ENCODE measurements around the gene TSC22D3.

Gene TSC22D3

DNA sequence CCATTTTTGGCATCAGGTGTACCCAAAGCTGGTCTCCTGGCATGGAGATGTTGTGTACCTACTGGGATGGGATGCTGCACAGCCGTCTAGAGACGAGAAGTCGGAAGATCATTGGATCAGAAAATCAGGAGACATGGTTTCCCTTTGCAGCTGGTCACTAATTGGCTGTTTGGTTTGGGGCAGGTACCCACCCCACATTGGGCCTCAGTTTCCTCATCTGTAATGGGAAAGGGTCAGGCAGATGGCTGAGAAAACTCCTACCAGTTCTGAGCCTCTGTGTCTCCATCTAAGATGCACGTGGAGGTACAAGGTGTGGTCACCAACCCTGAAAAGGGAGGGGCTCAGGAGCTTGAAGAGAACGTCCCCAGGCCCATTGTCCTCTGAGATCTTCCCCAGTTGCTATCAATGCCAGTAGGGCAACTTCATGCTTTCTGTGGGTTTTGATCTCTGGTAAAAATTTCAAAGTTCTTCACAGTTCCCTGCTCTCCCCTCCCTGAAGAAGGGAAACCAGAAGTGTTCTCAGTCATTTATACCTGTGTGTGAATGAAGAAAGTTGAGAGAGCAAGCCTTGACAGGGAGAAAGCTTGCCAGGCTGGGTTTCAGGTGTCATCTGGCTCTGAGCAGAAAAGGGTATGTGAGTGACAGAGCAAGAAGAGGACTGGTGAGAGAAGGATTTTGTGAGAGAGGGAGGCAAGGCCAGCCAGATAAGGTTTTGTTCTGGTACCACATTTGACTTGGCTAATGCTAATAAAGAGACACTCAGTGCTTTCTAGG lies 15.1 kb downstream of the TSC22D3 start:
- no peak for DNase-seq

DNA sequence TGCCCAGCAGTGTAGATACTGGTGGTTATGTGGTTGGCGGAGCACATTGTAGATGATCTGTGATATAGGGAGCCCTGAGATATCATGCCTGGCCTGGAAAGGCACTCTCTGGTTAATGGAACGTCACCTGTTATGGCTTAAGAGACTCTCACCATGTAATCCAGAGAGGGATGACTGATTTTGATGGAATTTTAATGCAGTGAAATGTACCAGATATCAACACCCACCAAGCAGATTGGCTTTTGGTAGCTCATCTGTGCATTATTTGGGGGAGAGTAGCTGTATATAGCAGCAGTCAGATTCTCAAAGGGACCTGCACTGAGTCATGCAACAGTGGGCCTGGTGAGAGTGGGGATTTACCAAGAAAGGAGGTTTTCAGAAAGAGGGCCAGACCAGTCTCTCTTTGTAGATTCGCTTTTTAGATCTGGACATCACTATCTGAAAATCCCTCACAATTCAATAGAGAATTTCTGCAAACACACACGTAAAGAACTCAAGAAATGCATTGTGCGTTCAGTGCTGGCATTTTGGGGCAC lies 17.3 kb downstream of the TSC22D3 start:
- DNase-seq = no peak

DNA sequence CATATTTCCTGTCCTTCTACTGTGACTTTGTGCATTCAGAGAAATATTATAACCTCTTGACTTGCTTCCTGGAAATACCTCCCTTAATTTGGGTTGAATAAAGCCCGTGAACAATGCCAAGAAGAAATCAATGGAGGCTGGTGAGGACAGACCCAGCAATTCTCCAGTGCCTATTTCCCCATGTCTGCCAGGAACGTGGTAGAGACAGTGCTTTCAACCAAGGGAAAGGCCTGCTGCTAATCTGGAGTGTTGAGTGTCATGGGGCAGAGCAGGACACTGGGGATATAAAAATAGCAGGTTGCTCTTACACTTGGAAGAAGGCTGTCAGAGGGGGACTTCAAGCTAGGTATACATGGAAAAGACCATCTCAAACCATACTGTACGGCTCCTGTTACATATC lies 19.9 kb downstream of the TSC22D3 start:
- DNase-seq = no peak

DNA sequence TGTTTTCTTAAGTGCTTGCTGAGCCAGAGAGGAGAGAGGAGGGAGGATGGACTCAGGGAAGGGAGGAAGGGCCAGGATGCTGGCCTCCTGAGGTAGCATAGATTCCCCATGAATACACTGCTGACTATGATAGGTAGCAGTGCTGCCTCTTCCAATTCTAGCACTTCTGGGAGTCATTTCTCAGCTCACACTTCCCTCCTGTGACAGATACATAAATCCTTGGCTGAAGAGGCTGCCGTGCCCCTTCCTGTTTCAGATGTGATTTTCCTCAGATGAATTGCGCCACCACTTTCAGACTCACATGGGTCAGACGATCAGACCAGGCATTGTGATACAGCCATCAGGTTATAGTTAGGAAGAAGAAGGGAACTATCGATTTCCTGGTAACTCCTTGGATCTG lies 22.4 kb downstream of the TSC22D3 start:
- no peak for DNase-seq

DNA sequence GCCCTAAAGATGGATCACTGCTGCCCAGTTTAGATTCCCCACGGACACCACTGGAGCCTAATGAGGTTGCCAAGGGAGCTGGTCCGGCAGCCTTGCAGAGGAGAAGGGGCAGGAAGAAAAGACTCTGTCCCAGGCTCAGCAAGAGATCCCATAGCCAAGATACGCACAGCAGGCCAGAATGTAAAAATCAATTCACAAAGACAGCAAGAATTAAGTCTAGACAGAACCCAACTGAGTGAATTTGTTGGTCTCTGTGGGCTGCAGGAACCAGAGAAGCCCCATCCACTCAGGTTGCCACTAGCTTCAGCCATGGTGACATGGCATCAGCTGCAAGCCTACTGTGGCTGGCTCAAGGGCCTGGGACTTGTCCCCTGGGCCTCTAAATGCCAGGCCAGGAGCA lies 22.9 kb downstream of the TSC22D3 start:
- DNase-seq = no peak

DNA sequence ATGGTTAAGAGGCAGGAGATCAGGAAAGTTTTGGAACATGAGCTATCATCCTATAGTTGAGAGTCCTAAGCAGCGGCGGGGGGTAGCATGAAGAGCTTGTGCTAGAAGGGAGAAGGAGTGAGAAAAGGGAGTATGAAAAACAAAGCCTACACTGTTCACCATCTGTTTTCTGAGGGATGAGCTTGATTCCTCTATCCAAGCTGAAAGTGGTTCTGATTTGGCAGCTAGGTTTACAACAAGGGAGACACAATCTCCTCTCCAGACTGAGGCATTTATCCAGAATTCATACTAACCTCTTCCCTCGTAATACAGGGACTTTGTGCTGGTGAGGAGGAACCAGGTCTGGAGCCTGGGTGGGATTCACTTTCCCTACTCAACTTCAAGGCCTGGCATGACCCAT lies 23.5 kb downstream of the TSC22D3 start:
- no peak for DNase-seq

DNA sequence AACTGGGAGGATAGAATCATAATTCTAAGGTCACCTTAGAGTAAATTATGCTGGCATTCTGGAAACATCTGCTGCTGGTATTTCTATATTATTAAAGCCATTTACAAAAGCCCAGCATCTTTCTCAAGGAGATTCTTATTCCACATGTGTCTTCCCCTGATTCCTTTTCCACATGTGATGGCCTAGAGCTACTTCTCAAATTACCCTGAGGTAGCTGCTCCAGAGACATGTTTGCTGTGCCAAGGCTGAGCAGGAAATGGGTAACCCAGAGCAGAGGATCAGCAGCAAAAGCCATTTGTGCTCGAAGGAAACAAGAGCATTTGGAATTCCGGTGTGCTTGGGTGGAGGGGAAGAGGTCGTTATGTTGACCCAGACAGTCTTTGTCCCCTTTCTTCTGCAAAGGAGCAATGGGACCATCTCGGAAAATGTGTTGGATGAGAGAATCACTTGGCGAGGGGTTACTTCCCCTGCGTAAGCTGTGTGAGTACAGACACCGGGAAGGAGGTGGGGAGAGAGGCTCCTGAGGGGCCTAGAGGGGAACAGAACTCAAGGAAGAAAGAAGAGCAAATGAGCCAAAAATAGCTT lies 24.6 kb downstream of the TSC22D3 start:
- no peak for DNase-seq

DNA sequence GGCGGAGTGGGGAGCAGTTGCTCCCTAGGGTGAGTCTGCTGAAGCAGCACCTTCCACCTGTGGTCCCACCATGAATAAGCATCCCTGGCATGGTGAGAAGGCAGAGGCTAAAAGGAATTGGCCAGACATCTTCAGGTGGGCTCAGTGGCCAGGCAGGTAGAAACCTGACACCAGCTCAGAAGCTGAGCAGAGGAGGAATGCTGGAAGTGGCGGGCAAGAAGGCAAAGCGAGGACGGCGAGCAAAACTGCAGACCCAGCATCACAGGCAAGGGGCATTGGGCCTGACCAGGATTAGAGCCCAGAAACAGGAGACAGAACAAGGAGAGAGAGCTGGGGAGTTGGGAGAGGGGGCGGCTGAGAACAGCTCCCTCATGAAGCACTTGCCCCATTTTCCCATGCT lies 25.3 kb downstream of the TSC22D3 start:
- DNase-seq = no peak

DNA sequence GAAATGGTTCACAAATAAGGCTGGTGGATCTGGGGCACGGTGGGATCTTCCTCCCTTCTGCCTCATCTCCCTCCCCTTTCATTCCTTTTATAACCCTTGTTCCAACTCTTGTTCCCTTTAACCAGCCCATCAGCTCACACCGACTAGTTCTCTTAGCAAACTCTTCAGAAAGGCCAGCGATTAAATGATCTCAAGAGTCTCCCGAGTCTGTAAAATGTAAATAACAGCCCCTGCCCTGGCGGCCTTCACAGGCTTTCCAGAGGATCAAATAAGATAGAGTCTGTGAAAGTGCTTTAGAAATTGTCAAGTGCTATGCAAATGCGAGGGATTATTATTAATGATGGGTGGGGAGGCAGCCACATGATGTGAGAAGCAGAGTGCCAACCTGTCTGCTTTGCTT lies 27.1 kb downstream of the TSC22D3 start:
- DNase-seq = no peak

DNA sequence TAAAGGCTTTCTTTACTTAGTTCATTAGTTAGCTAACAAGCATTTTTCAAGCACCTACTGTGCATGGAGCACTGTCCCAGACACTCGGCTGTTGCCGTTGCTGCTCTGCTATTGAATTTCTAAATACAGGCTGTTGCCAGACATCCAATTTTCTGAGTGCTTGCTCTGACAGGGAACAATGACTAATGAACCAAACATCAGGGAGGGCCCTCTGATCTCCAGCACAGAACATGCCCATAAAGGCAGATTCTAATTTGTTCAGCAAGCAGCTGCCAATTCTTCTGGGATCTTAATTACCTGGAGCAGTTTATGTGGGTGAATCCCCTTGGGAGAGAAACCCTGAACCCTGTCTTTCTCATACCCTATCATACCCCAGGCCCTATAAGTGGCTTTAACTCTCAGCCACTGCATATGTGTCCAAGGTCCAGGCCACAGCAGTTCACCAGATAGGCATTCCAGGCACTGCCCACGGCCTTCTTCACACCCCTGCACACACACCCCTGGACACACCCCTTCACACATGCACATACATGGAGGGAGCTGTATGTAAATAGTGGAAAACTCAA lies 27.9 kb downstream of the TSC22D3 start:
- no peak for DNase-seq

DNA sequence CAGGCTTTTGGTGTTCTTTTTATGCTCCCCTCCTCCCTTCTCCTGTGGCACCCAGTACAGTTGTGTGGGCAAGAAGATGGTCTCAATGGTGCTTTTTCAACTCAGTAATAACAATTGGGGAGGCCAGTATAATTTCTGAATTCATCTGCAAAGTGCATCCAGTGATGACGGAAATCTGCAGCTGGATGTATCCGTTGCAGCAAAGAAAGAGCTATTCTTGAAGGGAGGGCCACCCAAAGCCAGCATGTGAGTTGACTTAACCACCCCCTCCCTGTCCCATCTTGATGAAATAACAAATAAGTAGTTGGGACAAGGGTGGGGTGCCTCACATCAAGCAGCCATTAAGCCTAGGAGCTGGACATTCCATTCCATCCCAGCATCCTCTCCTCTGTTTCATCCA lies 30.7 kb downstream of the TSC22D3 start:
- no peak for DNase-seq

DNA sequence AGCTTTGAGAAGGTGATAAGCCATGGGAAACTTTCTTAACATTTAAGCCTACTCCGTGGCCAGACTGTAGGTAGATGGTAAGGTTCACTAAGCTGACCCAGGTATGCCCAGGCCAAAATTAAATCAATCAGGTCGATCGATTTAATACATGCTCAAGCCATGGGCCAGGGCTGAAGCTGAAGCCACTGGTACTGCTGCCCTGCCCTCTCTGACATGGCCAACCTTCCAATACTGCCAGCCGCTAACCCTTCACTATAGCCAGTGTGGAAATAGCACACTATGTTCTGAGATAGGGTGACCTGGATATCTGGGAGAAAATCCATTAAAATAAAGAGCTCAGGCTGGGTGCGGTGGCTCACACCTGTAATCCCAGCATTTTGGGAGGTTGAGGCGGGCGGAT lies 31.6 kb downstream of the TSC22D3 start:
- no peak for DNase-seq

DNA sequence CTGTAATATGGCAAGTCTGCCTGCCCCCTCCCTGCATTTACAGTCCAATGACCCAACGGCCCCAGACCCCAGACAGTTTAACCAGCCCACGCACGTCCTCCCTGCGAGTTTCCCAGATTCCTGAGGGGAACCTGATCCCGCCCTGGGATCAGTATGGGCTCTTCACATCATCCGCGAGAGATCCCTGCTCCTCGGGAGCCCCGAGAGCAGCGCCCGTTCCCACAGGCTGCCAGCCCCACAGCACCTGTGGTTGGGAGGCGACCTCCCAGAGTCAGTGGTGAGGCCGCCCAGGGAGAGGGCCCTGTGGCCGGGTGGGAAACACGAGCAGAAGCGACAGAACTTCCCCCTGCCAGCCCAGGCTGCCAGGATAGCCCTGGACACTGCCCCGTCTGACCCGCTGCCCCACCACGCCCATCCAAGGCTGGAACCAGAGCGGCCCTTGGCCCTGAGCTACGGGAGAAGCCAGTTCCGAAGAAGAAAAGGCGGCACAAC lies 32.8 kb downstream of the TSC22D3 start:
- no peak for DNase-seq

DNA sequence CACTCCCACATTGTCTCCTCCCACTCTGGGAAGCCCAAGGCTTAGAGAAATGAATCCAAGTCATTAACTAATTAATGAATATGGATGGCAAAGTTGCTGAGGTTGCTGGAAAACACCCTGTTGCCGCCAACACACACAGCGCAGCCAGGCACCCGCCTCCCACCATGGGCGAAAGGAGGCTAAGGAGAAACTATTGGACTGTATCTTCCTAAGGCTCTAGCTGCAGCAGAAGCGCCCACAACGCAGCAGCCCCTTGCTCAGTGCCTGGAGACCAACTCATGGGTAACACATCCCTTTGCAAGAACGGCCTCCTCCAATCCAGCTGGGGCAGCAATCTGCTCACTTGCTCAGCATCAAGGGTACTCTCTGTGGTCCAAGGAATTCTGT lies 34.2 kb downstream of the TSC22D3 start:
- DNase-seq = no peak

DNA sequence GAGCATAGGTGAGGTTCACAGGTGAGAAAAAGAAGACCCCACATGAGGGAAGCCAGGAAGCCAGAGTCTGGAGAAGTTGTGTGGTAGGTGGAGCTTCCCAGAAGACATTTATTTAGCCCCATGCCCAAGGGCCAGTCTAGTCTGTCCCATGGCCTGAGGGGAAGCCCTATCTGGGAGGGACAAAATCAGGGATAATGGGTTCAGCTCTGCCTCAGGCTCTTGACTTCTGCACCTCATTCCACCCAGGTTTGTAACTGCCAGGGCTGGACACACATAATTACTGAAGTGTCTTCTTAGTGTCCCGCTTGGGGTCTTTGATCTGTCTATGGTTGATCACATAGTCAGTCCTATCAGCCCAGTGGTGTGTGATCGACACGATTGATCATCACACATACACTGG lies 36.0 kb downstream of the TSC22D3 start:
- no peak for DNase-seq

DNA sequence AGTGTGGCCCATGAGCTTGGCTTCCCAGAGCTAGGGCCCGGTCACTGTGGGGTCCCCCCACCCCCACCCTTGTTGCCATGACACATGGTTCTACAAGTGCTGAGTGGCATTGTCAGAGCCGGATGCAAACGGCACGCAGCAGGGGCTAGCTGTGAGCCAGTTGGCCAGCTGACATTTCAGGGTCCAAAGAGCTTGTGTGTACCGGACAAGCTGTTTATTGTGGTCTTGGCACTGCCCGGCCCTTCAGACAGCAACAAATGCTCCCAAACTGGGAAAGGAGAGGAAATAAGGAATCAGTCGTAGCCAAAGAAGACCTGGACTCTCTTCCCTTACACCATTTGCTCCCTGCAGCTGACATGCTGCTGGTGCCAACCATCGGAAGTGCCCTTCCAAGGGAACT lies 36.8 kb downstream of the TSC22D3 start:
- DNase-seq = peak; percentile 39 to 86

DNA sequence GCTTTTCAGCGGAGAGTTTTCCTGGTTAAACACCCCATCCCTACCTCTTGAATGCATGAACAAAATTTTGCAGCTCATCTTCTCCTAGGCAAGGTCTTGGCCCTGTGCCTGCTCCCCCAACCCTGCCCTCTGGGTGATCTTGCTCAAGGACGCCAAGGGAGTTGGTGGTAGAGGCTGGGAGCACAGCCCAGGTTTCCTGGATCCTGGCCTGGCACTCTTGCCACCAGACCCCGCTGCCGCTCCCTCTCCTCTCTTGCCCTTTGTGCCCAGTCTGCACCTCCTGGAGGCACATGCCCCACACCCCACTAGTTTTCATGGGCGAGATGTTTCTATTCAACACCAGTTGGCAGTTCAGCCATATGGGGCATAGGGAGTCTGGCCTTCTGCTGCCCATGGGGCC lies 37.3 kb downstream of the TSC22D3 start:
- peak; percentile 24 to 71 for DNase-seq

DNA sequence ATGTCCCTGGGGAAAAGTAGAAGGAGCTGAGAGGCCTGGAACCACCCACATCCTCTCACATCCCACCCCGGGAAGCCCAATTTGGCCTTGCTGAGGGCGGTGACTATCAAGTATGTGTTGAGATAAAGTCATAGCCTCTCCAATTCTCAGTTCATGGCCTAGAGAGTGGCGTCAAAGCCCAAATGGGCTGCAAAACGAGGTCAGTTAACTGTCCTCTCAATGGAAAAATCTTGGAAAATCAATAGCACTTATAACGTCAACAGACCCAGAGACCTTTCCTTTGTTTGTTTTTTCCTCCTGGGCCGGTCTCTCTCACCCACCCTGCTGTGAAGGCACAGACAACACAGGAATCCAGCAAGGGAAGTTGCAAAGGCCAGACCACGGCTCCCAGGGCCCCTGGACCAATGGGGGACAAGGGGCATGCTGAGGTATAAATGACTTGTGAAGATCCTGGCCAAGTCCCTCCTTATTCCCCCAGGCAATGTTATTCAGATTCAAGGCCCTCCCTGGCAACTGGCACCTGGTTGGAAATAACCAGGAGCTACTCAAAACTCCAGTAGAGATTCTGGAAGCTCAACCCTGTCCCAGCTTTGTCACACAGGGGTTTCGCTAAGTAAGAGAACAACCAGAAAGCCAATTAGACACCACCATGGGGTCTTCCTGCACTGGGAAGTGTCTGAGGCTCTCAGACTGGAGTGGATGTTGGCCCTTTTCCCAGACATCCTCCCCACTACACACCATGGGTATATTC lies 38.6 kb downstream of the TSC22D3 start:
- DNase-seq = no peak

DNA sequence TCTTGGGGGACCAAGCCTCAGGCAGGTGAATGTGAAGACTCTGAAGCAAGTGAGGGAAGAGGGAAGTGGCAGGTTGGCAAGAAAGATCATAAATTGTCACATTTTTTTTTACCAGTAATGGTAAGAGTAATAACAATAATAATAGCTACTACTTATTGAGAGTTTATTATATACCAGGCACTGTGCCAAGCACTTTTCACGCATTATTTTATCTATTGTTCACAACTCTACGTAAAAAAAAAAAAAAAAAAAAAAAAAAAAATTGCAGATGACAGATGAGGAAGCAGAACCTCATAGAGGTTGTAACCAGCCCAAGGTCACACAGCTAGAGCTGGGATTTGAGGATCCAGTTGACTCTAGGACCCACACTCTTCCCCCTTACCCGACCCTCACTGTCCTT lies 40.9 kb downstream of the TSC22D3 start:
- no peak for DNase-seq

DNA sequence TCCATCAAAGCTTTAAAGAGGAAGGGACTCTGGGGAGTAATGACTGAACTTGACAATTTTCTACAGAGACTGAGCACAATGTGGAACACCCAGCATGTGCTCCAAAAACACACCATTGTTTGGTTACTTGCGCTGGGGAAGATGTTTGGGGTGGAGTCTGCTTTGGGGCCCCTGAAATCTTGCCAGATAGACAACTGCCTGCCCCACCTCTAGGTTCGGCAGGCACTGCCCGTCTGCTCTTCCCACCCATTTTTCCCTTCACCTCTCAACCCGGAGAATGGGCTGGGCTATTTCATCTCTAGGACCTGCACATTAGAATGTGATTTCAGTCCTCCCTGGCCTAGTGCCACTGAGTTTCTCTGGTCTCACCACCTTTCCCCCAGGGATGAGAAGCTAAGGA lies 41.9 kb downstream of the TSC22D3 start:
- DNase-seq = no peak

DNA sequence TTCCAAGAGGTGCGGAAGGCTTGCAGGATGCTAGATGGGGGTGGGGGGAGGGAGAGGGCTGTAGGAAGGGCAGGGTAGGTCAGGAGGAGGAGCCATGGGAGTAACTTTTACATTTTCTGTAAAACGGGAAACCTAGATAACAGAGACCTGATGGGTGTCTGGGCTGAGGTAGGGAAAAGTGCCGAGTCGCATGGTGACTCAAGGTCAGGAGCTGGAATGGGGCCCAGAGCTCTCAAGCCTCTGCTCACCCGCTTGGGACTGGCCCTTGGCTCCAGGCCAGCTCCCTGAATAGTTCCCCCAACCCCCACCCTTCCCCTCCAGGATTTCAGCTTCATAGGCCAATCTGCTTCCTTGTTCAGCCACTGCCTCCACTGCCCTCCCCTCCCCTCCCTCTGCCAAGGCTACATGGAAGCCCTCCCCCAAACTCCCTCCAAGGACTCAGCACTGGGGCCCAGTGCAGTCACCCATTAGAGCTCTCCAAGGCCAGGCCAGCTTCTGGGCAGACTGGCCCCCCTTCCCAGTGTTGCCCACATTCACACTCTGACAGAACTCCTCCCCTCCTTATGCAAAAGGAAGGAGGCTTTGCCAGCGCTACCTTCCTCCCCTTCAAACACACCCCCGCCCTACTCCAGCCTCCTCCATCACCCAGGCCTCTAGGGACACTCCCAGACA lies 43.6 kb downstream of the TSC22D3 start:
- DNase-seq = no peak

DNA sequence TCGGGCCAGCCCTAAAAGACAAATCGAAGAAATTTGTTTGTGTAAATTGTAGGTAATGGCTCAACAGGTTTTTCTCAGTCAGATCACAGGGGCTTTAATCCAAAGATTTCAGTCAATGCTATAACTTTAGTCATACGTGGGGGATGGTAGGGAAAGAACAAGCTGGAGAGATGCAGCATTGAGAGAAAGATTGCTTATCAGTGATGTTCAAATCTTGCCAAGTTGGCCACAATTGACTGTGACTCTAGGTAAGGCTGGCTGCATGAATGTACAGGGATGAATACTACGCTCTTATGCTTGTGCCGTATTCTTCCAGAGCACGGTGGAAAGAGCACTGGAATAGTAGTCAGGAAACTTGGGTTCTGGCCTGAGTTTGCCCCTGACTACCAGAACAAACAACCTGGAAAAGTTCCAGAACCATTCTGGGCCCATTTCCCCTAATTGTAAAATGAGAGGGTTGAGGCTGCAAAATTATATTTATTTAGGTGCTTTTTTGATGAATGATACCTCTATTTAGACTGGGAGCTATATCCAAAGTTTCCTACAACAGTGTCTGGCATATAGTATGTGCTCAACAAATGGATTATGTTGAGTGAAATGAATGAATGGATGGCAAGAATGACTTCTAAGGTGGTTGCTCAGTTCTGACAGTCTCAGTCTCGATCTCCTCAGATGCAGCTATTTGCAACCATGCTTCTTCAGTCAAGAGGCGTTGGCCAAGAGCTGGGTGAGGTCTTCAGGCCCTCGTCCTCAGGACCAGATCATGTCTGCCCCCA lies 44.4 kb downstream of the TSC22D3 start:
- no peak for DNase-seq
